ENCODE results near the gene MICAL2. TPM values are rescaled to one million over a fixed set of nuclear protein-coding genes. Genes with fewer than 3 reads are reported as not detected.

MICAL2 gene
- total and polyA plus RNA-seq, 10 of the 15 experiments (the other 5 are each of a cell fraction or from before 2014, with no cell fraction given): 0.90 to 5.6 (median 2.4) TPM

DNA sequence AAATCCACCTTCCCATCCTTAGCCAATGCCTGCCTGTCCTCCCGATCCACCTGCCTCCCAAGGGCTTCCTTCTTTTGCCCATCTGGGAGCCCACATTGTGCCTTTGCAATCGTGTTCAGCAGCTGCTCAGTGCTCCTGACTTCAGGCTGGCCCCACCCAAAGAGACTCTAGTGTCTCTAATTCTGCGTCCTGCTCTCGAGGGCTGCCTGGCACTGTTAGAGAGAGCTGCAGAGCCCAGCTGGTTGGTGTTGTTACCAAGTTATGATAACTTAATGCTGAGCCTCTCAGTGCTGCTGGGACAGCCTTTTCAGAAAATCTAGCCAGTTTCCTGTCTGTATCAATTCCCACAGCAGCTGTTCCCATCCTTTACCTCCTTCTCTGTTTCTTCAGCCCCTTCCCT is 69.1 kb downstream of the MICAL2 start:
- FAIRE-seq: no peak
- POLR2A ChIA-PET: no interaction called here
- H3K9me3 ChIP-seq (replicated peaks; ENCODE audit: control insufficient read depth, insufficient read depth, low read length): no peaks in the 10 kb centered on the region
- H3K4me1 ChIP-seq (ENCODE audit: control insufficient read depth, insufficient read depth, low read length): peaks cover 15% of the 10 kb centered on the region
- H3K4me3 ChIP-seq: no peak overlapping the region
- TF ChIP-seq ZZZ3 (IDR thresholded peaks at IDR 0.05; ENCODE audit: control insufficient read depth, insufficient read length, low read depth): no peak
- TF ChIP-seq, protein P1, sequence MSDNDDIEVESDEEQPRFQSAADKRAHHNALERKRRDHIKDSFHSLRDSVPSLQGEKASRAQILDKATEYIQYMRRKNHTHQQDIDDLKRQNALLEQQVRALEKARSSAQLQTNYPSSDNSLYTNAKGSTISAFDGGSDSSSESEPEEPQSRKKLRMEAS (IDR thresholded peaks at IDR 0.05; ENCODE audit: low read depth, low read length): no peak
- no peak overlapping the region for H2AFZ ChIP-seq (ENCODE audit: control insufficient read depth, low read depth, low read length)
- RAD21 ChIA-PET (ENCODE audit: unreplicated experiment): interaction anchor here (1.2 kb wide), 1 partner anchor 57 kb away, joined by 3 read pairs; no protein-coding TSS in a partner anchor
- CTCF ChIA-PET: no interaction called here
- BruUV-seq (replicated peaks): no TSS peak
- DNase-seq (ENCODE audit: low read depth, low spot score): no peak
- in situ Hi-C loops (cut with MboI) (no loop called here), intact Hi-C loops (cut with micrococcal nuclease; ENCODE audit: unreplicated experiment) (no loop called here)
- H3K9ac ChIP-seq (ENCODE audit: control insufficient read depth, insufficient read depth, low read length): no peak overlapping the region
- WGBS (ENCODE audit: insufficient coverage, insufficient replicate concordance, low lambda C conversion rate, missing lambda C conversion rate): 31% methylated on average over 4 of the region's 4 CpGs
- H3K79me2 ChIP-seq (ENCODE audit: control insufficient read depth, insufficient read depth, low read length): no peaks in the 10 kb centered on the region
- H3K36me3 ChIP-seq (ENCODE audit: control insufficient read depth in 2 of 2, insufficient read depth in 2 of 2, low read length in 1 of 2): no peaks in the 10 kb centered on the region
- H3K4me2 ChIP-seq (ENCODE audit: control insufficient read depth, insufficient read depth): no peak overlapping the region
- ATAC-seq: no peak
- H3K27me3 ChIP-seq (replicated peaks in 1 of 2; ENCODE audit: control insufficient read depth in 2 of 2, insufficient read depth in 2 of 2, low read length in 1 of 2): no peaks in the 10 kb centered on the region
- H4K20me1 ChIP-seq (ENCODE audit: control insufficient read depth, insufficient read depth): no peaks in the 10 kb centered on the region
- no peak overlapping the region for H3K27ac ChIP-seq (ENCODE audit: control insufficient read depth, insufficient read depth)
- SMC1A ChIA-PET (ENCODE audit: uncharacterized antibody, unreplicated experiment): interaction anchor here (1.0 to 1.7 kb wide), 3 partner anchors 16 to 32 kb away, joined by 3 to 8 read pairs (median 3); no protein-coding TSS in a partner anchor

DNA sequence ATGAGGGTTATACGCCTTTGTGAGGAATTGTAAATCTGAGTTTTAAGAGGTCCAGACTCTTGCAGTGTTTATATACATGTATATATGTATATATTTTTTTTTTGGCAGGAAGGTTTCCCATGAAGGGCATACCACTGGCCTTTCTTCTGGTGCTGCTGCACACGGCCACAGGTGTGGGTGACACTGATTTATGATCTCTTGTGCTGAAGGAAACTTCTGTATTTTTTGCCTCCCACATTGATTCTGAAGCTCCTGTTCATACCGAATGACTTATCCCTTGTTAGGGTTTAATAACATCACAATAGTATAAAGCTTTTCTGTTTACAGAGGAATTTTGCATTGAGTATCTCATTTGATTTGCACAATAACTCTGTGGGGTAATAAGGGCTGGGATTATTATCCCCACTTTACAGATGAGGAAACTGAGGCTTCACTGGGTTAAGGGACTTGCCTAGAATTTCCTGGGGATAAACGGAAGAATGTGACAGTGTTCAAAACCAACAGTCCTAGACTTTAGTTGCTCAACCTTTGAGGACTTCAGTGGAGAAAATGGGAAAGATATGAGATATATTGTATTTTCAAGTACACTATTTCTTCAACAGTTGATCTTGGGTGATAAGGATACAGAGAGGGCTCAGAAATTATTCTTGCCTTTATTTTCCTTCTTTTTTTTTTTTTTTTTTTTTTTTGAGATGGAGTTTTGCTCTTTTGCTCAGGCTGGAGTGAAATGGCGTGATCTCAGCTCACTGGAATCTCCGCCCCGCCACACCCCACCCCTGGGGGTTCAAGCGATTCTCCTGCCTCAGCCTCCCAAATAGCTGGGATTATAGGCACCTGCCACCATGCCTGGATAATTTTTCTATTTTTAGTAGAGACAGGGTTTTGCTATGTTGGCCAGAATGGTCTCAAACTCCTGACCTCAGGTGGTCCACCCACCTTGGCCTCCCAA is 70.1 kb downstream of the MICAL2 start:
- ChIA-PET POLR2A (no interaction called here), SMC1A (ENCODE audit: uncharacterized antibody, unreplicated experiment) (interaction anchor here (1.1 to 1.2 kb wide), 2 partner anchors 30 to 34 kb away, joined by 3 read pairs; no protein-coding TSS in a partner anchor), RAD21 (ENCODE audit: unreplicated experiment) (interaction anchor here (0.7 kb wide), 1 partner anchor 88 kb away, joined by 3 read pairs; no protein-coding TSS in a partner anchor), CTCF (interaction anchor here (1.3 kb wide), 1 partner anchor 44 kb away, joined by 3 read pairs; no protein-coding TSS in a partner anchor)
- FAIRE-seq (no peak), DNase-seq (ENCODE audit: low read depth, low spot score) (no peak), ATAC-seq (no peak)
- Histone ChIP-seq H3K36me3 (ENCODE audit: control insufficient read depth in 2 of 2, insufficient read depth in 2 of 2, low read length in 1 of 2) (no peaks in the 10 kb centered on the region), H4K20me1 (ENCODE audit: control insufficient read depth, insufficient read depth) (no peaks in the 10 kb centered on the region), H3K27ac (ENCODE audit: control insufficient read depth, insufficient read depth) (no peak overlapping the region), H3K27me3 (replicated peaks in 1 of 2; ENCODE audit: control insufficient read depth in 2 of 2, insufficient read depth in 2 of 2, low read length in 1 of 2) (no peaks in the 10 kb centered on the region), H3K9ac (ENCODE audit: control insufficient read depth, insufficient read depth, low read length) (no peak overlapping the region), H2AFZ (ENCODE audit: control insufficient read depth, low read depth, low read length) (no peak overlapping the region), H3K4me3 (no peak overlapping the region), H3K79me2 (ENCODE audit: control insufficient read depth, insufficient read depth, low read length) (no peaks in the 10 kb centered on the region), H3K4me2 (ENCODE audit: control insufficient read depth, insufficient read depth) (no peak overlapping the region), H3K9me3 (replicated peaks; ENCODE audit: control insufficient read depth, insufficient read depth, low read length) (no peaks in the 10 kb centered on the region), H3K4me1 (ENCODE audit: control insufficient read depth, insufficient read depth, low read length) (peaks cover 6% of the 10 kb centered on the region)
- intact Hi-C loops (cut with micrococcal nuclease; ENCODE audit: unreplicated experiment): no loop called here
- WGBS (ENCODE audit: insufficient coverage, insufficient replicate concordance, low lambda C conversion rate, missing lambda C conversion rate): 65% methylated on average over 8 of the region's 8 CpGs
- in situ Hi-C loops (cut with MboI): no loop called here
- BruUV-seq (replicated peaks): no TSS peak
- TF ChIP-seq, protein P2, sequence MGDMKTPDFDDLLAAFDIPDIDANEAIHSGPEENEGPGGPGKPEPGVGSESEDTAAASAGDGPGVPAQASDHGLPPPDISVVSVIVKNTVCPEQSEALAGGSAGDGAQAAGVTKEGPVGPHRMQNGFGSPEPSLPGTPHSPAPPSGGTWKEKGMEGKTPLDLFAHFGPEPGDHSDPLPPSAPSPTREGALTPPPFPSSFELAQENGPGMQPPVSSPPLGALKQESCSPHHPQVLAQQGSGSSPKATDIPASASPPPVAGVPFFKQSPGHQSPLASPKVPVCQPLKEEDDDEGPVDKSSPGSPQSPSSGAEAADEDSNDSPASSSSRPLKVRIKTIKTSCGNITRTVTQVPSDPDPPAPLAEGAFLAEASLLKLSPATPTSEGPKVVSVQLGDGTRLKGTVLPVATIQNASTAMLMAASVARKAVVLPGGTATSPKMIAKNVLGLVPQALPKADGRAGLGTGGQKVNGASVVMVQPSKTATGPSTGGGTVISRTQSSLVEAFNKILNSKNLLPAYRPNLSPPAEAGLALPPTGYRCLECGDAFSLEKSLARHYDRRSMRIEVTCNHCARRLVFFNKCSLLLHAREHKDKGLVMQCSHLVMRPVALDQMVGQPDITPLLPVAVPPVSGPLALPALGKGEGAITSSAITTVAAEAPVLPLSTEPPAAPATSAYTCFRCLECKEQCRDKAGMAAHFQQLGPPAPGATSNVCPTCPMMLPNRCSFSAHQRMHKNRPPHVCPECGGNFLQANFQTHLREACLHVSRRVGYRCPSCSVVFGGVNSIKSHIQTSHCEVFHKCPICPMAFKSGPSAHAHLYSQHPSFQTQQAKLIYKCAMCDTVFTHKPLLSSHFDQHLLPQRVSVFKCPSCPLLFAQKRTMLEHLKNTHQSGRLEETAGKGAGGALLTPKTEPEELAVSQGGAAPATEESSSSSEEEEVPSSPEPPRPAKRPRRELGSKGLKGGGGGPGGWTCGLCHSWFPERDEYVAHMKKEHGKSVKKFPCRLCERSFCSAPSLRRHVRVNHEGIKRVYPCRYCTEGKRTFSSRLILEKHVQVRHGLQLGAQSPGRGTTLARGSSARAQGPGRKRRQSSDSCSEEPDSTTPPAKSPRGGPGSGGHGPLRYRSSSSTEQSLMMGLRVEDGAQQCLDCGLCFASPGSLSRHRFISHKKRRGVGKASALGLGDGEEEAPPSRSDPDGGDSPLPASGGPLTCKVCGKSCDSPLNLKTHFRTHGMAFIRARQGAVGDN (IDR thresholded peaks at IDR 0.05): no peak
- TF ChIP-seq ZNF274 (IDR thresholded peaks at IDR 0.05; ENCODE audit: insufficient read depth, insufficient read length) (no peak), ZNF217 (IDR thresholded peaks at IDR 0.05) (no peak)
- TF ChIP-seq, protein P3, sequence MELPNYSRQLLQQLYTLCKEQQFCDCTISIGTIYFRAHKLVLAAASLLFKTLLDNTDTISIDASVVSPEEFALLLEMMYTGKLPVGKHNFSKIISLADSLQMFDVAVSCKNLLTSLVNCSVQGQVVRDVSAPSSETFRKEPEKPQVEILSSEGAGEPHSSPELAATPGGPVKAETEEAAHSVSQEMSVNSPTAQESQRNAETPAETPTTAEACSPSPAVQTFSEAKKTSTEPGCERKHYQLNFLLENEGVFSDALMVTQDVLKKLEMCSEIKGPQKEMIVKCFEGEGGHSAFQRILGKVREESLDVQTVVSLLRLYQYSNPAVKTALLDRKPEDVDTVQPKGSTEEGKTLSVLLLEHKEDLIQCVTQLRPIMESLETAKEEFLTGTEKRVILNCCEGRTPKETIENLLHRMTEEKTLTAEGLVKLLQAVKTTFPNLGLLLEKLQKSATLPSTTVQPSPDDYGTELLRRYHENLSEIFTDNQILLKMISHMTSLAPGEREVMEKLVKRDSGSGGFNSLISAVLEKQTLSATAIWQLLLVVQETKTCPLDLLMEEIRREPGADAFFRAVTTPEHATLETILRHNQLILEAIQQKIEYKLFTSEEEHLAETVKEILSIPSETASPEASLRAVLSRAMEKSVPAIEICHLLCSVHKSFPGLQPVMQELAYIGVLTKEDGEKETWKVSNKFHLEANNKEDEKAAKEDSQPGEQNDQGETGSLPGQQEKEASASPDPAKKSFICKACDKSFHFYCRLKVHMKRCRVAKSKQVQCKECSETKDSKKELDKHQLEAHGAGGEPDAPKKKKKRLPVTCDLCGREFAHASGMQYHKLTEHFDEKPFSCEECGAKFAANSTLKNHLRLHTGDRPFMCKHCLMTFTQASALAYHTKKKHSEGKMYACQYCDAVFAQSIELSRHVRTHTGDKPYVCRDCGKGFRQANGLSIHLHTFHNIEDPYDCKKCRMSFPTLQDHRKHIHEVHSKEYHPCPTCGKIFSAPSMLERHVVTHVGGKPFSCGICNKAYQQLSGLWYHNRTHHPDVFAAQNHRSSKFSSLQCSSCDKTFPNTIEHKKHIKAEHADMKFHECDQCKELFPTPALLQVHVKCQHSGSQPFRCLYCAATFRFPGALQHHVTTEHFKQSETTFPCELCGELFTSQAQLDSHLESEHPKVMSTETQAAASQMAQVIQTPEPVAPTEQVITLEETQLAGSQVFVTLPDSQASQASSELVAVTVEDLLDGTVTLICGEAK (IDR thresholded peaks at IDR 0.05; ENCODE audit: borderline replicate concordance): no peak
